ENCODE results near the gene CD83. TPM values are rescaled to one million over a fixed set of nuclear protein-coding genes. Genes with fewer than 3 reads are reported as not detected.

The CD83 gene
- polyA plus RNA-seq, 3 donors = 74.5 to 326 (median 84.7) TPM

- WGBS (ENCODE audit: insufficient coverage) = 81% methylated on average over 6 of the region's 6 CpGs
- no peak overlapping the region for H3K4me3 ChIP-seq (replicated peaks in 1 of 3; ENCODE audit: low read depth in 2 of 3, low read length in 3 of 3)
- intact Hi-C loops (cut with micrococcal nuclease) = no loop called here
- no peaks in the 10 kb centered on the region for H3K36me3 ChIP-seq (replicated peaks in 1 of 2; ENCODE audit: control insufficient read depth in 1 of 2, insufficient read depth in 2 of 2, low read length in 2 of 2)
- DNase-seq = peak in 1 of 3 donors; percentile 51
- H3K4me1 ChIP-seq (ENCODE audit: control insufficient read depth in 1 of 2, insufficient read depth in 2 of 2, low read length in 2 of 2) = peaks cover 29 to 44% of the 10 kb centered on the region in 2 donors
- no peaks in the 10 kb centered on the region for H3K9me3 ChIP-seq (replicated peaks in 1 of 2; ENCODE audit: control insufficient read depth in 1 of 2, insufficient read depth in 1 of 2, low read length in 2 of 2)
- TF ChIP-seq, protein P1, sequence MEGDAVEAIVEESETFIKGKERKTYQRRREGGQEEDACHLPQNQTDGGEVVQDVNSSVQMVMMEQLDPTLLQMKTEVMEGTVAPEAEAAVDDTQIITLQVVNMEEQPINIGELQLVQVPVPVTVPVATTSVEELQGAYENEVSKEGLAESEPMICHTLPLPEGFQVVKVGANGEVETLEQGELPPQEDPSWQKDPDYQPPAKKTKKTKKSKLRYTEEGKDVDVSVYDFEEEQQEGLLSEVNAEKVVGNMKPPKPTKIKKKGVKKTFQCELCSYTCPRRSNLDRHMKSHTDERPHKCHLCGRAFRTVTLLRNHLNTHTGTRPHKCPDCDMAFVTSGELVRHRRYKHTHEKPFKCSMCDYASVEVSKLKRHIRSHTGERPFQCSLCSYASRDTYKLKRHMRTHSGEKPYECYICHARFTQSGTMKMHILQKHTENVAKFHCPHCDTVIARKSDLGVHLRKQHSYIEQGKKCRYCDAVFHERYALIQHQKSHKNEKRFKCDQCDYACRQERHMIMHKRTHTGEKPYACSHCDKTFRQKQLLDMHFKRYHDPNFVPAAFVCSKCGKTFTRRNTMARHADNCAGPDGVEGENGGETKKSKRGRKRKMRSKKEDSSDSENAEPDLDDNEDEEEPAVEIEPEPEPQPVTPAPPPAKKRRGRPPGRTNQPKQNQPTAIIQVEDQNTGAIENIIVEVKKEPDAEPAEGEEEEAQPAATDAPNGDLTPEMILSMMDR (IDR thresholded peaks at IDR 0.05) = no peak
- H2AFZ ChIP-seq (ENCODE audit: insufficient read depth, low read depth, low read length, poor library complexity, severe bottlenecking) = no peak overlapping the region
- H3K9me3 Mint-ChIP-seq = peaks cover 0 to 2% (median 0%) of the 10 kb centered on the region in 7 donors
- no peak overlapping the region for H3K4me3 Mint-ChIP-seq
- no peaks in the 10 kb centered on the region for H4K20me1 ChIP-seq (ENCODE audit: insufficient read depth, low read length)
- H3K4me1 Mint-ChIP-seq = peaks cover 52% of the 10 kb centered on the region
- peaks cover 0 to 1% of the 10 kb centered on the region in 2 donors for H3K36me3 Mint-ChIP-seq
- H3K79me2 ChIP-seq (ENCODE audit: insufficient read depth, low read length) = no peaks in the 10 kb centered on the region
- peak overlapping the region in 3 of 7 donors; percentile 57 to 94 (median 84) for H3K27ac Mint-ChIP-seq
- H3K4me2 ChIP-seq (replicated peaks; ENCODE audit: extremely low read depth, low read length, poor library complexity, severe bottlenecking) = no peak overlapping the region
- no peak overlapping the region for H3K9ac ChIP-seq (ENCODE audit: insufficient read depth, low read length, poor library complexity, severe bottlenecking)
- H3K27me3 Mint-ChIP-seq (ENCODE audit: low read depth in 3 of 3) = peaks cover 1 to 6% (median 3%) of the 10 kb centered on the region in 3 donors
- H3K27ac ChIP-seq (ENCODE audit: low read depth in 1 of 2, low read length in 2 of 2) = no peak overlapping the region
- no peaks in the 10 kb centered on the region for H3K27me3 ChIP-seq (ENCODE audit: control insufficient read depth in 2 of 2, insufficient read depth in 2 of 2, low read length in 2 of 2)
These were observed 22.1 kb upstream of the CD83 start for GRCh38 chr6:14095437-14095836.

DNA sequence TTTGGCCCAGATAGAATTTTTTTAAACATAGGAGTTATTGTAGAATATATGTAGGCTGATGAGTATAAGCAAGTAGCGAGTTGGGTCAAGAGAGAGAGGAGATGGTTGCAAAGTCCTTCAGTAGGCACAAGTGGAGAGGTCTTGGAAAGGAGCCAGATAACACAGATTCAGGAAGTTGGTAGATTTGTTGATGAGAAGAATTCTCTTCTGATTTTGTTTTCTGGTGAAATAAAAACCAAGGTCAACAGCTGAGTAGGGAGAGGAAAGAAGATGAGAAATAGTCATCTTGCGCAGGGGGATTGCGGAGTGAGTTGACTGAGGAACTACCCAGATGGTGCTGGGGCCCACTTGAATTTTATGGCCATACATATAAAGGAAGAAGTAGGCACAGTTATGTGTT lies 17.4 kb upstream of the CD83 start:
- Histone ChIP-seq H3K4me2 (replicated peaks; ENCODE audit: extremely low read depth, low read length, poor library complexity, severe bottlenecking) (no peak overlapping the region), H3K9ac (ENCODE audit: insufficient read depth, low read length, poor library complexity, severe bottlenecking) (no peak overlapping the region), H2AFZ (ENCODE audit: insufficient read depth, low read depth, low read length, poor library complexity, severe bottlenecking) (no peak overlapping the region), H3K79me2 (ENCODE audit: insufficient read depth, low read length) (no peaks in the 10 kb centered on the region), H3K27ac (ENCODE audit: low read depth in 1 of 2, low read length in 2 of 2) (peak overlapping the region; percentile 25 to 36), H3K4me1 (ENCODE audit: control insufficient read depth in 1 of 2, insufficient read depth in 2 of 2, low read length in 2 of 2) (peaks cover 9 to 14% of the 10 kb centered on the region in 2 donors), H3K36me3 (replicated peaks in 1 of 2; ENCODE audit: control insufficient read depth in 1 of 2, insufficient read depth in 2 of 2, low read length in 2 of 2) (no peaks in the 10 kb centered on the region), H4K20me1 (ENCODE audit: insufficient read depth, low read length) (no peaks in the 10 kb centered on the region), H3K4me3 (replicated peaks in 1 of 3; ENCODE audit: low read depth in 2 of 3, low read length in 3 of 3) (no peak overlapping the region), H3K9me3 (replicated peaks in 1 of 2; ENCODE audit: control insufficient read depth in 1 of 2, insufficient read depth in 1 of 2, low read length in 2 of 2) (no peaks in the 10 kb centered on the region), H3K27me3 (ENCODE audit: control insufficient read depth in 2 of 2, insufficient read depth in 2 of 2, low read length in 2 of 2) (no peaks in the 10 kb centered on the region)
- TF ChIP-seq, protein P1 (IDR thresholded peaks at IDR 0.05) = no peak
- H3K4me1 Mint-ChIP-seq = peaks cover 16% of the 10 kb centered on the region
- H3K27ac Mint-ChIP-seq = peak overlapping the region; percentile 5 to 88 (median 82)
- 54% methylated on average over 3 of the region's 3 CpGs for WGBS (ENCODE audit: insufficient coverage)
- H3K27me3 Mint-ChIP-seq (ENCODE audit: low read depth in 3 of 3) = peaks cover 0 to 7% (median 6%) of the 10 kb centered on the region in 3 donors
- intact Hi-C loops (cut with micrococcal nuclease) = no loop called here
- H3K4me3 Mint-ChIP-seq = peak overlapping the region; percentile 32 to 54
- peaks cover 0 to 4% of the 10 kb centered on the region in 2 donors for H3K36me3 Mint-ChIP-seq
- DNase-seq = peak; percentile 49 to 63 (median 61)
- peaks cover 0 to 2% (median 0%) of the 10 kb centered on the region in 7 donors for H3K9me3 Mint-ChIP-seq
